Gastrocnemius medialis (tissue), 4 donors: Measurements from ENCODE around the gene GLDC. TPM values are rescaled to one million over a fixed set of nuclear protein-coding genes. Genes with fewer than 3 reads are reported as not detected.

Experiments used
- ATAC-seq, 2 donors: fragments of 150-250 bp; one replicate each; pipeline ENCODE4 v1.9.1; 2016
- DNase-seq, 2 donors: peaks; one replicate each; pipeline ENCODE4 v3.0.0-alpha.2; 2019
- H3K27ac ChIP-seq, 4 donors: fragments of 200-600 bp; sonication (generic); 1 replicate in 1 of 4; 2 replicates in 3 of 4; pipeline ENCODE4 v1.5.1; 2016 to 2018; ENCODE audit warnings: mild to moderate bottlenecking in 2 of 4, moderate library complexity in 1 of 4
- H3K27me3 ChIP-seq, 3 donors: fragments of 200-600 bp; sonication (generic) in 2 of 3; 1 replicate in 1 of 3; 2 replicates in 2 of 3; pipeline versions ENCODE4 v1.5.1 to v1.6.0; 2016 to 2019; ENCODE audit warnings: mild to moderate bottlenecking in 1 of 3, moderate library complexity in 1 of 3
- H3K36me3 ChIP-seq, 2 donors: fragments of 200-600 bp; sonication (generic) in 1 of 2; one replicate each; pipeline ENCODE4 v1.5.1; 2017 to 2018
- H3K4me1 ChIP-seq, 2 donors: fragments of 200-600 bp; sonication (generic) in 1 of 2; one replicate each; pipeline ENCODE4 v1.5.1; 2016 to 2017; ENCODE audit warnings: mild to moderate bottlenecking in 2 of 2
- H3K4me3 ChIP-seq, 4 donors: fragments of 200-600 bp; sonication (generic) in 3 of 4; 1 replicate in 1 of 4; 2 replicates in 3 of 4; pipeline ENCODE4 v1.5.1; 2016 to 2019; ENCODE audit warnings: mild to moderate bottlenecking in 2 of 4
- H3K9me3 ChIP-seq, 3 donors: fragments of 200-600 bp; sonication (generic) in 2 of 3; 1 replicate in 1 of 3; 2 replicates in 2 of 3; pipeline ENCODE4 v1.5.1; 2016 to 2019
- CTCF ChIP-seq, 5 experiments: fragments of 450-650 bp in 3 of 5; fragments of 200-600 bp in 2 of 5; sonication (generic) in 2 of 5; IDR thresholded peaks in 4 of 5; conservative IDR thresholded peaks in 1 of 5; 1 replicate in 4 of 5; 2 replicates in 1 of 5; pipeline ENCODE4 v1.5.1; 2016 to 2019; ENCODE audit warnings: antibody characterized with exemption in 5 of 5, mild to moderate bottlenecking in 3 of 5, moderate library complexity in 3 of 5
- POLR2A ChIP-seq, 2 donors: fragments of 450-650 bp; IDR thresholded peaks; one replicate each; pipeline ENCODE4 v1.6.1; 2017; ENCODE audit warnings: antibody characterized with exemption in 2 of 2, mild to moderate bottlenecking in 2 of 2, moderate library complexity in 2 of 2
- in situ Hi-C, 4 donors: fragments of 200-750 bp; cut with MboI; loops; one replicate each; pipeline versions ENCODE4 v1.15.0 to v1.8.0; 2017; ENCODE audit warnings: low sequenced_read_pairs in 4 of 4
- intact Hi-C: fragments of 100-400 bp; cut with DNase I; formaldehyde crosslinking; loops from one replicate; pipeline ENCODE4 v1.15.1; 2023; ENCODE audit warnings: low total_unique reads
- total RNA-seq, 4 donors: library from RNA; depleted of rRNA; stranded (reverse); fragments of >200 nt; gene quantifications; one replicate each; pipeline versions ENCODE4 v1.1.0 to v1.2.3, GENCODE V29; 2016

Gene GLDC
- total RNA-seq, 4 donors from 2014 or later: 0.31 to 1.00 (median 0.47) TPM

GRCh38 chr9:6681147-6681956 is 35.8 kb upstream of the GLDC start:
- peak; percentile 89 to 97 for DNase-seq
- Histone ChIP-seq H3K4me3 (peak overlapping the region; percentile 68 to 82 (median 70)), H3K27me3 (no peaks in the 10 kb centered on the region), H3K36me3 (no peaks in the 10 kb centered on the region), H3K9me3 (no peaks in the 10 kb centered on the region), H3K27ac (peak overlapping the region; percentile 91 to 98 (median 94)), H3K4me1 (no peaks in the 10 kb centered on the region)
- in situ Hi-C loops: loop anchor here in 1 of 4 donors (5.0 to 25.0 kb wide), 2 partner anchors 94 to 669 kb away; partner anchors contain the start of gene RANBP6
- peak; percentile 93 to 94 for ATAC-seq
- peak in 2 of 5 experiments; percentile 43 to 50 for TF ChIP-seq CTCF (IDR thresholded peaks at IDR 0.05 in 4 of 5, conservative IDR thresholded peaks at IDR 0.05 in 1 of 5)
- TF ChIP-seq POLR2A (IDR thresholded peaks at IDR 0.05): peak; percentile 63 to 76
- intact Hi-C loops: loop anchor here (1.0 to 10.0 kb wide), 6 partner anchors 23 to 1113 kb away; partner anchors contain the start of genes DMAC1 and UHRF2

- Histone ChIP-seq H3K4me3 (peak overlapping the region; percentile 68 to 82 (median 70)), H3K27me3 (no peaks in the 10 kb centered on the region), H3K36me3 (no peaks in the 10 kb centered on the region), H3K9me3 (no peaks in the 10 kb centered on the region), H3K27ac (peak overlapping the region; percentile 91 to 98 (median 94)), H3K4me1 (no peaks in the 10 kb centered on the region)
- intact Hi-C loops (loop anchor here (1.0 to 10.0 kb wide), 6 partner anchors 24 to 1114 kb away; partner anchors contain the start of genes DMAC1 and UHRF2), in situ Hi-C loops (loop anchor here in 1 of 4 donors (5.0 to 25.0 kb wide), 2 partner anchors 93 to 668 kb away; partner anchors contain the start of gene RANBP6)
- DNase-seq (peak in 1 of 2 donors; percentile 21), ATAC-seq (peak; percentile 45)
- TF ChIP-seq CTCF (IDR thresholded peaks at IDR 0.05 in 4 of 5, conservative IDR thresholded peaks at IDR 0.05 in 1 of 5): no peak
Observed at GRCh38 chr9:6680797-6681146, 35.2 kb upstream of the GLDC start.

- Histone ChIP-seq H3K4me1 (no peaks in the 10 kb centered on the region), H3K4me3 (no peak overlapping the region), H3K27me3 (no peaks in the 10 kb centered on the region), H3K9me3 (no peaks in the 10 kb centered on the region), H3K36me3 (no peaks in the 10 kb centered on the region), H3K27ac (no peak overlapping the region)
- intact Hi-C loops (no loop called here), in situ Hi-C loops (loop anchor here in 3 of 4 donors (10.0 to 25.0 kb wide), 2 partner anchors 93 to 666 kb away; partner anchors contain the start of gene RANBP6 (in 1 of the 3))
- ATAC-seq (no peak), DNase-seq (no peak)
- no peak for TF ChIP-seq CTCF (IDR thresholded peaks at IDR 0.05 in 4 of 5, conservative IDR thresholded peaks at IDR 0.05 in 1 of 5)
- no peak for TF ChIP-seq POLR2A (IDR thresholded peaks at IDR 0.05)
Observed at GRCh38 chr9:6677803-6678202, 32.3 kb upstream of the GLDC start.

- no peaks in the 10 kb centered on the region for H3K27me3 ChIP-seq
- no peak for DNase-seq
- no peaks in the 10 kb centered on the region for H3K36me3 ChIP-seq
- TF ChIP-seq CTCF (IDR thresholded peaks at IDR 0.05 in 4 of 5, conservative IDR thresholded peaks at IDR 0.05 in 1 of 5) (no peak), POLR2A (IDR thresholded peaks at IDR 0.05) (no peak)
- H3K9me3 ChIP-seq: no peaks in the 10 kb centered on the region
- no peak overlapping the region for H3K4me3 ChIP-seq
- intact Hi-C loops: no loop called here
- H3K4me1 ChIP-seq: no peaks in the 10 kb centered on the region
- no peak for ATAC-seq
- in situ Hi-C loops: loop anchor here in 3 of 4 donors (10.0 to 25.0 kb wide), 2 partner anchors 92 to 664 kb away; partner anchors contain the start of gene RANBP6 (in 1 of the 3)
- H3K27ac ChIP-seq: no peak overlapping the region
Observed at GRCh38 chr9:6676254-6676921, 30.9 kb upstream of the GLDC start.
